GM12801 (cell line): ENCODE data around the gene FBXW12.

Experiments
- CTCF ChIP-seq: IDR thresholded peaks from one replicate; pipeline ENCODE4 v1.5.1; 2011; ENCODE audit warnings: control low read depth; ENCODE audit not compliant: insufficient read length; ENCODE audit errors: extremely low read depth

FBXW12 gene

GRCh38 chr3:48345946-48346572 is 26.0 kb upstream of the FBXW12 start:
- TF ChIP-seq CTCF: no peak

- TF ChIP-seq CTCF: no peak
Measured at GRCh38 chr3:48347500-48347899, 24.5 kb upstream of the FBXW12 start.

GRCh38 chr3:48352546-48352945 is 19.5 kb upstream of the FBXW12 start:
- no peak for TF ChIP-seq CTCF

GRCh38 chr3:48353987-48354386 is 18.0 kb upstream of the FBXW12 start:
- no peak for TF ChIP-seq CTCF

GRCh38 chr3:48356419-48356818 is 15.6 kb upstream of the FBXW12 start:
- no peak for TF ChIP-seq CTCF

- TF ChIP-seq CTCF: no peak
Measured at GRCh38 chr3:48361928-48362327, 10.1 kb upstream of the FBXW12 start.

- no peak for TF ChIP-seq CTCF
Measured at GRCh38 chr3:48364840-48365239, 7.2 kb upstream of the FBXW12 start.
